Fibroblast of the aortic adventitia (primary cell): ENCODE data around the gene PIK3C3. TPM values are rescaled to one million over a fixed set of nuclear protein-coding genes. Genes with fewer than 3 reads are reported as not detected.
A peak's percentile ranks its signal among the peaks of the same experiment; 100 is the strongest.

ENCODE experiments used
- DNase-seq: peaks from one replicate; pipeline ENCODE4 v3.0.0-alpha.2; 2010; ENCODE audit warnings: low read depth
- H3K4me3 ChIP-seq: 2 replicates; pipeline ENCODE4 v1.5.1; 2011; ENCODE audit warnings: low read depth, mild to moderate bottlenecking, control low read depth, low read length, moderate library complexity
- CTCF ChIP-seq: IDR thresholded peaks from 2 replicates; pipeline ENCODE4 v1.5.1; 2011; ENCODE audit warnings: mild to moderate bottlenecking, low read length, control low read depth, inconsistent platforms; ENCODE audit not compliant: insufficient read depth
- total RNA-seq: library from RNA; depleted of rRNA; stranded (reverse); fragments of >200 nt; gene quantifications from 2 replicates; pipeline ENCODE4 v1.2.3, GENCODE V29; 2012; ENCODE audit warnings: low replicate concordance

The PIK3C3 gene
- total RNA-seq, 1 donor: 51.2 TPM

- peak; percentile 93 for TF ChIP-seq CTCF
- DNase-seq: peak; percentile 55
- no peak overlapping the region for H3K4me3 ChIP-seq
Observed at GRCh38 chr18:42028247-42028832, 73.3 kb downstream of the PIK3C3 start.

GRCh38 chr18:42029092-42029491, 74.1 kb downstream of the PIK3C3 start:
- TF ChIP-seq CTCF: no peak
- H3K4me3 ChIP-seq: no peak overlapping the region
- no peak for DNase-seq

GRCh38 chr18:42030586-42031182, 75.7 kb downstream of the PIK3C3 start:
- no peak for DNase-seq
- peak; percentile 60 for TF ChIP-seq CTCF
- no peak overlapping the region for H3K4me3 ChIP-seq

GRCh38 chr18:42032447-42032846, 77.4 kb downstream of the PIK3C3 start:
- no peak for TF ChIP-seq CTCF
- no peak overlapping the region for H3K4me3 ChIP-seq
- DNase-seq: no peak

- no peak for DNase-seq
- H3K4me3 ChIP-seq: no peak overlapping the region
- no peak for TF ChIP-seq CTCF
Observed at GRCh38 chr18:42033137-42033810, 78.2 kb downstream of the PIK3C3 start.

GRCh38 chr18:42038936-42039335, 83.9 kb downstream of the PIK3C3 start:
- DNase-seq: peak; percentile 83
- TF ChIP-seq CTCF: no peak
- H3K4me3 ChIP-seq: no peak overlapping the region
